GM23248 (cell line): ENCODE results near the gene SKI.

Experiments
- EZH2 ChIP-seq: fragments of 200-600 bp; sonication (generic); IDR thresholded peaks from 2 replicates; pipeline ENCODE4 v1.6.1; 2018; ENCODE audit warnings: antibody characterized with exemption, mild to moderate bottlenecking; ENCODE audit not compliant: insufficient read depth, poor library complexity, severe bottlenecking
- EZH2phosphoT487 ChIP-seq: fragments of 200-600 bp; sonication (generic); IDR thresholded peaks from 2 replicates; pipeline ENCODE4 v1.6.1; 2018; ENCODE audit warnings: antibody characterized with exemption, moderate library complexity, mild to moderate bottlenecking, low read depth; ENCODE audit not compliant: insufficient read depth

- TF ChIP-seq EZH2: no peak
- TF ChIP-seq EZH2phosphoT487: no peak
Measured at GRCh38 chr1:2195785-2196184, 32.3 kb upstream of the SKI start.
